ENCODE data around the gene ZNF615. TPM values are rescaled to one million over a fixed set of nuclear protein-coding genes. Genes with fewer than 3 reads are reported as not detected.
"Not testable (repeated sequence)": the region's sequence is repeated elsewhere in the genome, so short reads cannot be mapped to it uniquely, and the experiment has no call there.

The ZNF615 gene
- total RNA-seq, 1 experiment from 2014 or later, result 10.2 TPM

- CTCF ChIA-PET, result no interaction called here
- Histone ChIP-seq H3K4me1 (ENCODE audit: insufficient read depth, low read length, poor library complexity, severe bottlenecking) (no peaks in the 10 kb centered on the region), H3K9me3 (ENCODE audit: low read depth, low read length, poor library complexity, severe bottlenecking) (peaks cover 9% of the 10 kb centered on the region), H3K36me3 (ENCODE audit: insufficient read depth, low read length, poor library complexity, severe bottlenecking) (peaks cover 3% of the 10 kb centered on the region), H3K4me3 (ENCODE audit: low read depth, low read length, poor library complexity, severe bottlenecking) (no peak overlapping the region), H3K27me3 (replicated peaks; ENCODE audit: insufficient read depth, low read depth, low read length, poor library complexity) (no peaks in the 10 kb centered on the region), H3K27ac (ENCODE audit: low read depth, low read length, poor library complexity, severe bottlenecking) (no peak overlapping the region)
- no peak for DNase-seq (ENCODE audit: low spot score)
- intact Hi-C loops (cut with micrococcal nuclease; ENCODE audit: unreplicated experiment), result no loop called here
- TF ChIP-seq EZH2 (IDR thresholded peaks at IDR 0.05; ENCODE audit: borderline replicate concordance, low read depth, low read length, poor library complexity, severe bottlenecking) (no peak), CTCF (conservative IDR thresholded peaks at IDR 0.05; ENCODE audit: low read depth, low read length) (no peak)
- no TSS peak for BruUV-seq (replicated peaks)
- POLR2A ChIA-PET (ENCODE audit: low non-redundant PET), result no interaction called here
Observed at GRCh38 chr19:51959791-51960190, 48.2 kb downstream of the ZNF615 start.

DNA sequence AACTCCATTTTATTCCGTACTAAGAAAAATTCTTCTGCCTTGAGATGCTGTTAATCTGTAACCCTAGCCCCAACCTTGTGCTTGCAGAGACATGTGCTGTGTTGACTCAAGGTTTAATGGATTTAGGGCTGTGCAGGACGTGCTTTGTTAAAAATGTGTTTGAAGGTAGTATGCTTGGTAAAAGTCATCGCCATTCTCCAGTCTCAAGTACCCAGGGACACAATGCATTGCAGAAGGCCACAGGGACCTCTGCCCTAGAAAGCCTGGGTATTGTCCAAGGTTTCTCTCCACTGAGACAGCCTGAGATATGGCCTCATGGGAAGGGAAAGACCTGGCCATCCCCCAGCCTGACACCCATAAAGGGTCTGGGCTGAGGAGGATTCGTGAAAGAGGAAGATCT is 50.2 kb downstream of the ZNF615 start:
- intact Hi-C loops (cut with micrococcal nuclease; ENCODE audit: unreplicated experiment); POLR2A ChIA-PET (ENCODE audit: low non-redundant PET); H3K9me3 ChIP-seq (ENCODE audit: low read depth, low read length, poor library complexity, severe bottlenecking); BruUV-seq (replicated peaks); H3K4me3 ChIP-seq (ENCODE audit: low read depth, low read length, poor library complexity, severe bottlenecking); H3K27me3 ChIP-seq (replicated peaks; ENCODE audit: insufficient read depth, low read depth, low read length, poor library complexity); CTCF ChIA-PET; H3K4me1 ChIP-seq (ENCODE audit: insufficient read depth, low read length, poor library complexity, severe bottlenecking); DNase-seq (ENCODE audit: low spot score); H3K36me3 ChIP-seq (ENCODE audit: insufficient read depth, low read length, poor library complexity, severe bottlenecking); H3K27ac ChIP-seq (ENCODE audit: low read depth, low read length, poor library complexity, severe bottlenecking): not testable (repeated sequence)

GRCh38 chr19:51948975-51949374 is 59.0 kb downstream of the ZNF615 start:
- ChIA-PET CTCF (no interaction called here), POLR2A (ENCODE audit: low non-redundant PET) (no interaction called here)
- no peak for TF ChIP-seq EZH2 (IDR thresholded peaks at IDR 0.05; ENCODE audit: borderline replicate concordance, low read depth, low read length, poor library complexity, severe bottlenecking)
- H3K4me3 ChIP-seq (ENCODE audit: low read depth, low read length, poor library complexity, severe bottlenecking), result no peak overlapping the region
- H3K9me3 ChIP-seq (ENCODE audit: low read depth, low read length, poor library complexity, severe bottlenecking), result peaks cover 56% of the 10 kb centered on the region
- no peaks in the 10 kb centered on the region for H3K27me3 ChIP-seq (replicated peaks; ENCODE audit: insufficient read depth, low read depth, low read length, poor library complexity)
- H3K36me3 ChIP-seq (ENCODE audit: insufficient read depth, low read length, poor library complexity, severe bottlenecking), result peaks cover 18% of the 10 kb centered on the region
- no TSS peak for BruUV-seq (replicated peaks)
- no peaks in the 10 kb centered on the region for H3K4me1 ChIP-seq (ENCODE audit: insufficient read depth, low read length, poor library complexity, severe bottlenecking)
- H3K27ac ChIP-seq (ENCODE audit: low read depth, low read length, poor library complexity, severe bottlenecking), result no peak overlapping the region
- intact Hi-C loops (cut with micrococcal nuclease; ENCODE audit: unreplicated experiment), result no loop called here
- peak; percentile 14 for DNase-seq (ENCODE audit: low spot score)

DNA sequence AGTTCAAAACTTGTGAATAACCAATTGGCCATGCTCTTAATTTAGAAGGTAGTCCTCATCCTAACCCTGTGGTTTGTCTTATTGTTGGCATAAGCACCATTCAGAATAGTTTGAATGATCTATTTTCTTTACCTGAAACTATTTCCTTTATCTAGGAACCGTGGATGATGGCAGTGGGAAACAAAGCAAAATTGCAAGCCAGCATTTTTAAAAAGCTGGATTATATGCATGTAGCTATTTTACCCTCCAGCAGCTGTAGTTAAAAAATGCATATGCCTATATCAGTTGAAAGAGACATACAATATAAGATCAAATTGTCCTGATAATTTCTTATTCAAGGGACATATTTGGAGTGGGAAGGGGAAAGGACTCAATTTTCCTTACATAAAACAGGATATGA is 61.4 kb downstream of the ZNF615 start:
- POLR2A ChIA-PET (ENCODE audit: low non-redundant PET), result no interaction called here
- H3K9me3 ChIP-seq (ENCODE audit: low read depth, low read length, poor library complexity, severe bottlenecking), result peaks cover 76% of the 10 kb centered on the region
- H3K36me3 ChIP-seq (ENCODE audit: insufficient read depth, low read length, poor library complexity, severe bottlenecking), result peaks cover 42% of the 10 kb centered on the region

More for the DNA sequence above, 61.4 kb downstream of the ZNF615 start:
- no TSS peak for BruUV-seq (replicated peaks)
- intact Hi-C loops (cut with micrococcal nuclease; ENCODE audit: unreplicated experiment), result no loop called here
- no peak for DNase-seq (ENCODE audit: low spot score)
- no peaks in the 10 kb centered on the region for H3K27me3 ChIP-seq (replicated peaks; ENCODE audit: insufficient read depth, low read depth, low read length, poor library complexity)
- no peaks in the 10 kb centered on the region for H3K4me1 ChIP-seq (ENCODE audit: insufficient read depth, low read length, poor library complexity, severe bottlenecking)
- no peak overlapping the region for H3K27ac ChIP-seq (ENCODE audit: low read depth, low read length, poor library complexity, severe bottlenecking)
- CTCF ChIA-PET, result no interaction called here
- no peak overlapping the region for H3K4me3 ChIP-seq (ENCODE audit: low read depth, low read length, poor library complexity, severe bottlenecking)
- TF ChIP-seq CTCF (conservative IDR thresholded peaks at IDR 0.05; ENCODE audit: low read depth, low read length) (no peak), EZH2 (IDR thresholded peaks at IDR 0.05; ENCODE audit: borderline replicate concordance, low read depth, low read length, poor library complexity, severe bottlenecking) (no peak)
